ENCODE results near the gene PARVB. TPM values are rescaled to one million over a fixed set of nuclear protein-coding genes. Genes with fewer than 3 reads are reported as not detected.

The PARVB gene
- total RNA-seq, 1 experiment from 2014 or later = 85.3 TPM

DNA sequence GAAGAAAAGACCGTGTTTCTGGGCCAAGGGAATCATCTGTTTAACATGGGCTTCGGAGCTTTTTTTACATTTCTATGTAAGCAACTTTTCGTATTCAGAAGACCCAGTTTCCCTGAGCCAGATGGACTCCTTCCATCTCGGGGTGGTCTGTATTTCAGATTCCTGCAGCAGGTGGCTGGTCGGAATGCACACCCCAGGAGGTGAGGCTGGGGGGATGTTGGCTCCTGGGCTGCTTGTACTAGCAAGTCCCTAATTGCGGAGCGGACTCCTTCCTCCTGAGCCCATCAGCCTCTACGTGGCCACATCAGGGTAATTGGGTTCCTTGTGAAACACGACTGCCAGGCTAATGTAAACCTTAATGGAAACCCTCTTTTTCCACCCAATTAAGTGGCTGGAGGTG, 58.7 kb downstream of the PARVB start:
- Histone ChIP-seq H3K9me3 (ENCODE audit: low read length) (no peaks in the 10 kb centered on the region), H3K79me2 (ENCODE audit: low read length) (no peaks in the 10 kb centered on the region), H3K4me3 (ENCODE audit: low read length) (no peak overlapping the region), H3K9me2 (replicated peaks; ENCODE audit: low read length) (no peaks in the 10 kb centered on the region), H3F3A (ENCODE audit: low read length, unreplicated experiment) (no peaks in the 10 kb centered on the region), H3K4me1 (ENCODE audit: insufficient read depth, low read length) (no peaks in the 10 kb centered on the region), H3K27ac (ENCODE audit: low read length) (no peak overlapping the region), H3K9ac (ENCODE audit: low read length) (no peak overlapping the region), H2AFZ (ENCODE audit: low read length) (no peak overlapping the region), H4K20me1 (ENCODE audit: low read length) (no peaks in the 10 kb centered on the region), H3K4me2 (ENCODE audit: low read length) (no peak overlapping the region), H3K36me3 (ENCODE audit: low read depth, low read length) (no peaks in the 10 kb centered on the region), H3K27me3 (ENCODE audit: low read length) (no peaks in the 10 kb centered on the region)
- TF ChIP-seq, protein P1, sequence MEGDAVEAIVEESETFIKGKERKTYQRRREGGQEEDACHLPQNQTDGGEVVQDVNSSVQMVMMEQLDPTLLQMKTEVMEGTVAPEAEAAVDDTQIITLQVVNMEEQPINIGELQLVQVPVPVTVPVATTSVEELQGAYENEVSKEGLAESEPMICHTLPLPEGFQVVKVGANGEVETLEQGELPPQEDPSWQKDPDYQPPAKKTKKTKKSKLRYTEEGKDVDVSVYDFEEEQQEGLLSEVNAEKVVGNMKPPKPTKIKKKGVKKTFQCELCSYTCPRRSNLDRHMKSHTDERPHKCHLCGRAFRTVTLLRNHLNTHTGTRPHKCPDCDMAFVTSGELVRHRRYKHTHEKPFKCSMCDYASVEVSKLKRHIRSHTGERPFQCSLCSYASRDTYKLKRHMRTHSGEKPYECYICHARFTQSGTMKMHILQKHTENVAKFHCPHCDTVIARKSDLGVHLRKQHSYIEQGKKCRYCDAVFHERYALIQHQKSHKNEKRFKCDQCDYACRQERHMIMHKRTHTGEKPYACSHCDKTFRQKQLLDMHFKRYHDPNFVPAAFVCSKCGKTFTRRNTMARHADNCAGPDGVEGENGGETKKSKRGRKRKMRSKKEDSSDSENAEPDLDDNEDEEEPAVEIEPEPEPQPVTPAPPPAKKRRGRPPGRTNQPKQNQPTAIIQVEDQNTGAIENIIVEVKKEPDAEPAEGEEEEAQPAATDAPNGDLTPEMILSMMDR (conservative IDR thresholded peaks at IDR 0.05; ENCODE audit: low read depth, low read length) = no peak
- no peak for TF ChIP-seq EZH2phosphoT487 (IDR thresholded peaks at IDR 0.05; ENCODE audit: borderline replicate concordance, low read length)
- TF ChIP-seq EZH2 (IDR thresholded peaks at IDR 0.05; ENCODE audit: low read length, unreplicated experiment) = no peak
- DNase-seq (no peak), ATAC-seq (no peak)
- intact Hi-C loops (cut with micrococcal nuclease) = loop anchor here (10.0 kb wide), 1 partner anchor 58 kb away; the partner anchor contains the start of gene PARVB
- BruUV-seq (replicated peaks) = no TSS peak
- ChIA-PET CTCF (no interaction called here), POLR2A (ENCODE audit: unreplicated experiment) (no interaction called here)

DNA sequence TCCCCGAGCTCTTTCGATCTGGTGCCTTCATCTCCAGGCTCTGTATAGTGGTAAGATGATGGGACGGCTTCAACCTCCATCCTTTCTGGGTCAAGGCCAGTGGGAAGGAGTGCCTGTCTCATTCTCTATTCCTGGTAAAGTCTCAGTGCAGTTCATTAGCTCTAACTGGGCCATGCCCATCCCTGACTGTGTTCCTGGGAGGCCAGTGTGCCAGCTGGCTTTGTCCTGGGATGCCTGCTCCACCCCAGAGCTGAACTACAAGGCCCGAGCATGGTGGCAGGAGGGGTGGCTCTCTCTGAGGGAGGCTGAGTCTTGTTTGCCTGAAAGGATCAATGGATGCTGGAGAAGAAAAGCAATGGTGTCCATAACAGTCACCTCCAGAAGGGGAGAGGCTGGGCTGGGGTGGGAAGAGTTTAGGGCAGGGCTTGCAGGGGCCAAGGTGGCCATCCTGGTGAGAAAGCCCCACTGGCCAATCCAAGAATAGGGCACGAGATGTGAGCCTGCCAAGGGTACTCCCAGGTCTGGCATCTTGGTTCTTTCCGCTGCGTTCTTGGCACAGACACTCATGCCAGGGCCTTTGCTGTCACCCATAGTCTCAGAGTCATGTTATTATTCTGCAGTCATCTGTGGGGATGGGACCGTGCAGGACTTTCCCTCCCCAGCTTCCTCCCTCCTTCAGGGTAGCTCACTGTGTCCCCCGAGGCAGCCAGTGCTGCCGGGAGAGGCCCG, 60.1 kb downstream of the PARVB start:
- BruUV-seq (replicated peaks) = no TSS peak

More for the DNA sequence above, 60.1 kb downstream of the PARVB start:
- ChIA-PET CTCF (no interaction called here), POLR2A (ENCODE audit: unreplicated experiment) (no interaction called here)
- H3F3A ChIP-seq (ENCODE audit: low read length, unreplicated experiment) = no peaks in the 10 kb centered on the region
- no peak overlapping the region for H2AFZ ChIP-seq (ENCODE audit: low read length)
- no peaks in the 10 kb centered on the region for H4K20me1 ChIP-seq (ENCODE audit: low read length)
- H3K36me3 ChIP-seq (ENCODE audit: low read depth, low read length) = no peaks in the 10 kb centered on the region
- intact Hi-C loops (cut with micrococcal nuclease) = loop anchor here (10.0 kb wide), 1 partner anchor 59 kb away; the partner anchor contains the start of gene PARVB
- ATAC-seq (no peak), DNase-seq (no peak)
- TF ChIP-seq EZH2phosphoT487 (IDR thresholded peaks at IDR 0.05; ENCODE audit: borderline replicate concordance, low read length) = no peak
- no peak for TF ChIP-seq EZH2 (IDR thresholded peaks at IDR 0.05; ENCODE audit: low read length, unreplicated experiment)
- TF ChIP-seq, protein P1 (conservative IDR thresholded peaks at IDR 0.05; ENCODE audit: low read depth, low read length) = no peak
- no peak overlapping the region for H3K4me2 ChIP-seq (ENCODE audit: low read length)
- no peak overlapping the region for H3K27ac ChIP-seq (ENCODE audit: low read length)
- no peaks in the 10 kb centered on the region for H3K79me2 ChIP-seq (ENCODE audit: low read length)
- H3K4me3 ChIP-seq (ENCODE audit: low read length) = no peak overlapping the region
- no peaks in the 10 kb centered on the region for H3K9me2 ChIP-seq (replicated peaks; ENCODE audit: low read length)
- H3K4me1 ChIP-seq (ENCODE audit: insufficient read depth, low read length) = no peaks in the 10 kb centered on the region
- H3K9ac ChIP-seq (ENCODE audit: low read length) = no peak overlapping the region
- no peaks in the 10 kb centered on the region for H3K27me3 ChIP-seq (ENCODE audit: low read length)
- H3K9me3 ChIP-seq (ENCODE audit: low read length) = no peaks in the 10 kb centered on the region

Measured in PC-3 (cell line).